Subcutaneous abdominal adipose tissue (tissue), 5 donors: Measurements from ENCODE around the gene TMEM100.

Experiments
- H3K27ac ChIP-seq: one replicate; pipeline ENCODE4 v1.7.0; 2013; ENCODE audit warnings: low read depth, mild to moderate bottlenecking, inconsistent platforms, low read length, moderate library complexity
- H3K27me3 ChIP-seq, 5 donors: one replicate each; pipeline ENCODE4 v1.7.0; 2013; ENCODE audit warnings: low read length in 5 of 5, inconsistent platforms in 1 of 5; ENCODE audit not compliant: control insufficient read depth in 5 of 5, insufficient read depth in 4 of 5
- H3K36me3 ChIP-seq, 5 donors: one replicate each; pipeline ENCODE4 v1.7.0; 2013; ENCODE audit warnings: low read length in 5 of 5; ENCODE audit not compliant: control insufficient read depth in 5 of 5, insufficient read depth in 5 of 5
- H3K4me1 ChIP-seq, 5 donors: one replicate each; pipeline ENCODE4 v1.7.0; 2013; ENCODE audit warnings: low read length in 5 of 5, mild to moderate bottlenecking in 3 of 5, moderate library complexity in 1 of 5; ENCODE audit not compliant: control insufficient read depth in 5 of 5, insufficient read depth in 5 of 5
- H3K4me3 ChIP-seq, 5 donors: one replicate each; pipeline ENCODE4 v1.7.0; 2013; ENCODE audit warnings: low read length in 5 of 5, low read depth in 1 of 5
- H3K9ac ChIP-seq, 5 donors: one replicate each; pipeline ENCODE4 v1.7.0; 2013; ENCODE audit warnings: low read length in 5 of 5, mild to moderate bottlenecking in 4 of 5, moderate library complexity in 3 of 5
- H3K9me3 ChIP-seq, 5 donors: one replicate each; pipeline ENCODE4 v1.7.0; 2013; ENCODE audit warnings: low read length in 5 of 5; ENCODE audit not compliant: control insufficient read depth in 5 of 5
- donor health status: healthy.
- donor health status: healthy.
- donor health status: healthy.
- donor health status: healthy.
- donor health status: healthy.

The TMEM100 gene

GRCh38 chr17:55731586-55732250 lies 9.1 kb upstream of the TMEM100 start:
- H3K27ac ChIP-seq, result peak overlapping the region; percentile 93
- H3K4me1 ChIP-seq, result peaks cover 2 to 63% (median 44%) of the 10 kb centered on the region in 5 donors
- peak overlapping the region; percentile 55 to 78 (median 61) for H3K4me3 ChIP-seq
- H3K36me3 ChIP-seq, result no peaks in the 10 kb centered on the region
- peak overlapping the region; percentile 24 to 75 (median 60) for H3K9ac ChIP-seq
- no peaks in the 10 kb centered on the region for H3K9me3 ChIP-seq
- H3K27me3 ChIP-seq, result no peaks in the 10 kb centered on the region

GRCh38 chr17:55730808-55731207 lies 8.1 kb upstream of the TMEM100 start:
- Histone ChIP-seq H3K4me1 (peaks cover 2 to 72% (median 53%) of the 10 kb centered on the region in 5 donors), H3K27ac (peak overlapping the region; percentile 93), H3K9ac (peak overlapping the region in 3 of 5 donors; percentile 45 to 75 (median 63)), H3K9me3 (no peaks in the 10 kb centered on the region), H3K36me3 (no peaks in the 10 kb centered on the region), H3K4me3 (peak overlapping the region; percentile 48 to 63 (median 59)), H3K27me3 (no peaks in the 10 kb centered on the region)

- Histone ChIP-seq H3K36me3 (no peaks in the 10 kb centered on the region), H3K9ac (no peak overlapping the region), H3K4me1 (peaks cover 2 to 74% (median 56%) of the 10 kb centered on the region in 5 donors), H3K27me3 (no peaks in the 10 kb centered on the region), H3K9me3 (no peaks in the 10 kb centered on the region), H3K4me3 (peak overlapping the region in 2 of 5 donors; percentile 59 to 63), H3K27ac (peak overlapping the region; percentile 93)
These were observed 7.7 kb upstream of the TMEM100 start for GRCh38 chr17:55730380-55730779.

GRCh38 chr17:55729484-55729883 lies 6.8 kb upstream of the TMEM100 start:
- H3K9ac ChIP-seq, result no peak overlapping the region
- H3K4me1 ChIP-seq, result peaks cover 2 to 83% (median 60%) of the 10 kb centered on the region in 5 donors
- no peak overlapping the region for H3K4me3 ChIP-seq
- H3K9me3 ChIP-seq, result no peaks in the 10 kb centered on the region
- no peak overlapping the region for H3K27ac ChIP-seq
- H3K27me3 ChIP-seq, result no peaks in the 10 kb centered on the region
- no peaks in the 10 kb centered on the region for H3K36me3 ChIP-seq

GRCh38 chr17:55728833-55729232 lies 6.2 kb upstream of the TMEM100 start:
- Histone ChIP-seq H3K27me3 (no peaks in the 10 kb centered on the region), H3K27ac (peak overlapping the region; percentile 66), H3K4me3 (no peak overlapping the region), H3K36me3 (no peaks in the 10 kb centered on the region), H3K9me3 (no peaks in the 10 kb centered on the region), H3K4me1 (peaks cover 2 to 84% (median 65%) of the 10 kb centered on the region in 5 donors), H3K9ac (no peak overlapping the region)

- Histone ChIP-seq H3K4me1 (peaks cover 2 to 84% (median 61%) of the 10 kb centered on the region in 5 donors), H3K27ac (peak overlapping the region; percentile 66), H3K4me3 (no peak overlapping the region), H3K9me3 (no peaks in the 10 kb centered on the region), H3K36me3 (no peaks in the 10 kb centered on the region), H3K27me3 (no peaks in the 10 kb centered on the region), H3K9ac (no peak overlapping the region)
These were observed 5.7 kb upstream of the TMEM100 start for GRCh38 chr17:55728361-55728760.

- H3K27me3 ChIP-seq, result no peaks in the 10 kb centered on the region
- no peak overlapping the region for H3K9ac ChIP-seq
- peak overlapping the region; percentile 66 for H3K27ac ChIP-seq
- no peaks in the 10 kb centered on the region for H3K9me3 ChIP-seq
- H3K36me3 ChIP-seq, result no peaks in the 10 kb centered on the region
- no peak overlapping the region for H3K4me3 ChIP-seq
- H3K4me1 ChIP-seq, result peaks cover 3 to 84% (median 61%) of the 10 kb centered on the region in 5 donors
These were observed 5.3 kb upstream of the TMEM100 start for GRCh38 chr17:55727920-55728319.

GRCh38 chr17:55727275-55727674 lies 4.6 kb upstream of the TMEM100 start:
- peaks cover 4 to 83% (median 55%) of the 10 kb centered on the region in 5 donors for H3K4me1 ChIP-seq

GRCh38 chr17:55726440-55726839 lies 3.8 kb upstream of the TMEM100 start:
- H3K9ac ChIP-seq, result no peak overlapping the region
- peak overlapping the region; percentile 97 for H3K27ac ChIP-seq
- no peaks in the 10 kb centered on the region for H3K9me3 ChIP-seq
- no peaks in the 10 kb centered on the region for H3K36me3 ChIP-seq
- H3K4me3 ChIP-seq, result peak overlapping the region in 2 of 5 donors; percentile 2 to 3
- H3K4me1 ChIP-seq, result peaks cover 2 to 82% (median 49%) of the 10 kb centered on the region in 5 donors
- H3K27me3 ChIP-seq, result no peaks in the 10 kb centered on the region

More at GRCh38 chr17:55727275-55727674, 4.6 kb upstream of the TMEM100 start:
- Histone ChIP-seq H3K4me3 (no peak overlapping the region), H3K27me3 (no peaks in the 10 kb centered on the region), H3K27ac (peak overlapping the region; percentile 66), H3K9ac (no peak overlapping the region), H3K9me3 (no peaks in the 10 kb centered on the region), H3K36me3 (no peaks in the 10 kb centered on the region)

GRCh38 chr17:55723488-55723848 lies 804 bp upstream of the TMEM100 start:
- H3K9ac ChIP-seq, result peak overlapping the region; percentile 7 to 76 (median 50)

More at GRCh38 chr17:55723488-55723848, 804 bp upstream of the TMEM100 start:
- Histone ChIP-seq H3K27me3 (no peaks in the 10 kb centered on the region), H3K27ac (peak overlapping the region; percentile 97), H3K4me3 (peak overlapping the region; percentile 50 to 77 (median 54)), H3K36me3 (peaks cover 0 to 5% (median 0%) of the 10 kb centered on the region in 5 donors), H3K9me3 (no peaks in the 10 kb centered on the region), H3K4me1 (peaks cover 4 to 68% (median 47%) of the 10 kb centered on the region in 5 donors)
